HL-60 (cell line): ENCODE results near the gene KBTBD4.

Experiments used
- CTCF ChIP-seq: IDR thresholded peaks from one replicate; pipeline ENCODE4 v1.5.1; 2011; ENCODE audit warnings: low read length, control low read depth, inconsistent platforms; ENCODE audit not compliant: insufficient read depth
- GABPA ChIP-seq: IDR thresholded peaks from 2 replicates; pipeline ENCODE4 v1.6.1; 2012; ENCODE audit warnings: low read depth

- no peak for TF ChIP-seq CTCF
- TF ChIP-seq GABPA: no peak
Measured at GRCh38 chr11:47606731-47607130, 28.0 kb upstream of the KBTBD4 start.
